ENCODE measurements around the gene RAPGEF4.

Gene RAPGEF4

GRCh38 chr2:172864182-172864581 is 128.5 kb downstream of the RAPGEF4 start:
- Histone ChIP-seq H2BK5ac (ENCODE audit: low read length) (no peak overlapping the region), H2BK12ac (ENCODE audit: low read length) (no peak overlapping the region), H2AFZ (ENCODE audit: low read length) (no peak overlapping the region), H3K4me1 (ENCODE audit: control insufficient read depth in 2 of 2, insufficient read depth in 1 of 2, low read depth in 1 of 2, low read length in 2 of 2) (no peaks in the 10 kb centered on the region), H3K36me3 (replicated peaks in 1 of 2; ENCODE audit: control insufficient read depth in 2 of 2, insufficient read depth in 2 of 2, low read length in 2 of 2) (no peaks in the 10 kb centered on the region), H3K27ac (replicated peaks; ENCODE audit: low read length) (no peak overlapping the region), H3K4me2 (ENCODE audit: insufficient read depth, low read length, poor library complexity, severe bottlenecking) (no peak overlapping the region), H4K8ac (ENCODE audit: low read depth, low read length) (no peak overlapping the region), H3K4me3 (ENCODE audit: low read length in 2 of 2) (no peak overlapping the region), H4K91ac (ENCODE audit: low read depth, low read length, poor library complexity) (no peak overlapping the region), H2BK120ac (ENCODE audit: low read depth, low read length) (no peak overlapping the region), H3K14ac (ENCODE audit: low read length) (no peak overlapping the region), H3K27me3 (ENCODE audit: control insufficient read depth in 3 of 3, insufficient read depth in 3 of 3, low read depth in 1 of 3, low read length in 3 of 3) (no peaks in the 10 kb centered on the region), H3K23ac (ENCODE audit: low read depth, low read length, poor library complexity) (no peak overlapping the region), H2BK15ac (ENCODE audit: low read length) (no peak overlapping the region), H2AK5ac (ENCODE audit: low read depth, low read length) (no peak overlapping the region), H3K4ac (ENCODE audit: low read length) (no peak overlapping the region), H3K9me3 (replicated peaks in 1 of 2; ENCODE audit: control insufficient read depth in 2 of 2, insufficient read depth in 1 of 2, low read depth in 1 of 2, low read length in 2 of 2) (no peaks in the 10 kb centered on the region), H3K18ac (ENCODE audit: low read length) (no peak overlapping the region), H3K9ac (ENCODE audit: low read depth, low read length, poor library complexity) (no peak overlapping the region), H3K79me1 (ENCODE audit: low read depth, low read length) (no peaks in the 10 kb centered on the region)
- peak; percentile 56 for DNase-seq (ENCODE audit: low spot score)
- WGBS, 2 donors (ENCODE audit: extremely low coverage in 2 of 2, insufficient read length in 2 of 2, insufficient replicate concordance in 1 of 2): no CpG with 5 or more reads among the region's 5 CpGs

GRCh38 chr2:172865422-172865821 is 129.8 kb downstream of the RAPGEF4 start:
- Histone ChIP-seq H3K9ac (ENCODE audit: low read depth, low read length, poor library complexity) (no peak overlapping the region), H4K91ac (ENCODE audit: low read depth, low read length, poor library complexity) (no peak overlapping the region), H2AK5ac (ENCODE audit: low read depth, low read length) (no peak overlapping the region), H3K4me1 (ENCODE audit: control insufficient read depth in 2 of 2, insufficient read depth in 1 of 2, low read depth in 1 of 2, low read length in 2 of 2) (no peaks in the 10 kb centered on the region), H2BK5ac (ENCODE audit: low read length) (no peak overlapping the region), H3K27me3 (ENCODE audit: control insufficient read depth in 3 of 3, insufficient read depth in 3 of 3, low read depth in 1 of 3, low read length in 3 of 3) (no peaks in the 10 kb centered on the region), H3K27ac (replicated peaks; ENCODE audit: low read length) (no peak overlapping the region), H4K8ac (ENCODE audit: low read depth, low read length) (no peak overlapping the region), H3K23ac (ENCODE audit: low read depth, low read length, poor library complexity) (no peak overlapping the region), H3K36me3 (replicated peaks in 1 of 2; ENCODE audit: control insufficient read depth in 2 of 2, insufficient read depth in 2 of 2, low read length in 2 of 2) (no peaks in the 10 kb centered on the region), H3K4me3 (ENCODE audit: low read length in 2 of 2) (no peak overlapping the region), H3K79me1 (ENCODE audit: low read depth, low read length) (no peaks in the 10 kb centered on the region), H3K4me2 (ENCODE audit: insufficient read depth, low read length, poor library complexity, severe bottlenecking) (no peak overlapping the region), H2BK12ac (ENCODE audit: low read length) (no peak overlapping the region), H2BK15ac (ENCODE audit: low read length) (no peak overlapping the region), H3K14ac (ENCODE audit: low read length) (no peak overlapping the region), H3K4ac (ENCODE audit: low read length) (no peak overlapping the region), H2AFZ (ENCODE audit: low read length) (no peak overlapping the region), H3K9me3 (replicated peaks in 1 of 2; ENCODE audit: control insufficient read depth in 2 of 2, insufficient read depth in 1 of 2, low read depth in 1 of 2, low read length in 2 of 2) (no peaks in the 10 kb centered on the region), H3K18ac (ENCODE audit: low read length) (no peak overlapping the region), H2BK120ac (ENCODE audit: low read depth, low read length) (no peak overlapping the region)
- WGBS, 2 donors (ENCODE audit: extremely low coverage in 2 of 2, insufficient read length in 2 of 2, insufficient replicate concordance in 1 of 2): no CpG with 5 or more reads among the region's 3 CpGs
- no peak for DNase-seq (ENCODE audit: low spot score)

GRCh38 chr2:172869861-172870260 is 134.2 kb downstream of the RAPGEF4 start:
- no peak for DNase-seq (ENCODE audit: low spot score)
- Histone ChIP-seq H2BK120ac (ENCODE audit: low read depth, low read length) (no peak overlapping the region), H3K36me3 (replicated peaks in 1 of 2; ENCODE audit: control insufficient read depth in 2 of 2, insufficient read depth in 2 of 2, low read length in 2 of 2) (no peaks in the 10 kb centered on the region), H3K9ac (ENCODE audit: low read depth, low read length, poor library complexity) (no peak overlapping the region), H3K4me3 (ENCODE audit: low read length in 2 of 2) (no peak overlapping the region), H3K4me2 (ENCODE audit: insufficient read depth, low read length, poor library complexity, severe bottlenecking) (no peak overlapping the region), H2BK15ac (ENCODE audit: low read length) (no peak overlapping the region), H2BK12ac (ENCODE audit: low read length) (no peak overlapping the region), H2AFZ (ENCODE audit: low read length) (no peak overlapping the region), H4K91ac (ENCODE audit: low read depth, low read length, poor library complexity) (no peak overlapping the region), H2BK5ac (ENCODE audit: low read length) (no peak overlapping the region), H3K27ac (replicated peaks; ENCODE audit: low read length) (no peak overlapping the region), H3K23ac (ENCODE audit: low read depth, low read length, poor library complexity) (no peak overlapping the region), H4K8ac (ENCODE audit: low read depth, low read length) (no peak overlapping the region), H3K79me1 (ENCODE audit: low read depth, low read length) (no peaks in the 10 kb centered on the region), H3K27me3 (ENCODE audit: control insufficient read depth in 3 of 3, insufficient read depth in 3 of 3, low read depth in 1 of 3, low read length in 3 of 3) (no peaks in the 10 kb centered on the region), H3K18ac (ENCODE audit: low read length) (no peak overlapping the region), H3K4ac (ENCODE audit: low read length) (no peak overlapping the region), H3K9me3 (replicated peaks in 1 of 2; ENCODE audit: control insufficient read depth in 2 of 2, insufficient read depth in 1 of 2, low read depth in 1 of 2, low read length in 2 of 2) (no peaks in the 10 kb centered on the region), H2AK5ac (ENCODE audit: low read depth, low read length) (no peak overlapping the region), H3K4me1 (ENCODE audit: control insufficient read depth in 2 of 2, insufficient read depth in 1 of 2, low read depth in 1 of 2, low read length in 2 of 2) (no peaks in the 10 kb centered on the region), H3K14ac (ENCODE audit: low read length) (no peak overlapping the region)
- WGBS, 2 donors (ENCODE audit: extremely low coverage in 2 of 2, insufficient read length in 2 of 2, insufficient replicate concordance in 1 of 2): no CpG with 5 or more reads among the region's 5 CpGs

GRCh38 chr2:172870396-172870795 is 134.8 kb downstream of the RAPGEF4 start:
- Histone ChIP-seq H3K4me2 (ENCODE audit: insufficient read depth, low read length, poor library complexity, severe bottlenecking) (no peak overlapping the region), H2BK12ac (ENCODE audit: low read length) (no peak overlapping the region), H2AFZ (ENCODE audit: low read length) (no peak overlapping the region), H3K27me3 (ENCODE audit: control insufficient read depth in 3 of 3, insufficient read depth in 3 of 3, low read depth in 1 of 3, low read length in 3 of 3) (no peaks in the 10 kb centered on the region), H4K91ac (ENCODE audit: low read depth, low read length, poor library complexity) (no peak overlapping the region), H3K4me3 (ENCODE audit: low read length in 2 of 2) (no peak overlapping the region), H3K9ac (ENCODE audit: low read depth, low read length, poor library complexity) (no peak overlapping the region), H2AK5ac (ENCODE audit: low read depth, low read length) (no peak overlapping the region), H3K4ac (ENCODE audit: low read length) (no peak overlapping the region), H2BK15ac (ENCODE audit: low read length) (no peak overlapping the region), H3K18ac (ENCODE audit: low read length) (no peak overlapping the region), H4K8ac (ENCODE audit: low read depth, low read length) (no peak overlapping the region), H2BK120ac (ENCODE audit: low read depth, low read length) (no peak overlapping the region), H3K9me3 (replicated peaks in 1 of 2; ENCODE audit: control insufficient read depth in 2 of 2, insufficient read depth in 1 of 2, low read depth in 1 of 2, low read length in 2 of 2) (no peaks in the 10 kb centered on the region), H3K79me1 (ENCODE audit: low read depth, low read length) (no peaks in the 10 kb centered on the region), H3K14ac (ENCODE audit: low read length) (no peak overlapping the region), H3K23ac (ENCODE audit: low read depth, low read length, poor library complexity) (no peak overlapping the region), H3K27ac (replicated peaks; ENCODE audit: low read length) (no peak overlapping the region), H3K36me3 (replicated peaks in 1 of 2; ENCODE audit: control insufficient read depth in 2 of 2, insufficient read depth in 2 of 2, low read length in 2 of 2) (no peaks in the 10 kb centered on the region), H3K4me1 (ENCODE audit: control insufficient read depth in 2 of 2, insufficient read depth in 1 of 2, low read depth in 1 of 2, low read length in 2 of 2) (no peaks in the 10 kb centered on the region), H2BK5ac (ENCODE audit: low read length) (no peak overlapping the region)
- no peak for DNase-seq (ENCODE audit: low spot score)
- WGBS, 2 donors (ENCODE audit: extremely low coverage in 2 of 2, insufficient read length in 2 of 2, insufficient replicate concordance in 1 of 2): no CpG with 5 or more reads among the region's 2 CpGs
